Small intestine (tissue), 7 donors: ENCODE results near the gene ERC2. TPM values are rescaled to one million over a fixed set of nuclear protein-coding genes. Genes with fewer than 3 reads are reported as not detected.

Source experiments
- DNase-seq, 2 donors: peaks; one replicate each; pipeline versions ENCODE4 v3.0.0 to v3.0.0-alpha.2; 2013
- FAIRE-seq: peaks from 2 replicates; lab custom pipeline; 2012; peaks lifted over from hg19 to GRCh38; lab: Jason Lieb, UNC
- H3K27ac ChIP-seq, 3 donors: one replicate each; pipeline ENCODE4 v1.5.1; 2013; ENCODE audit warnings: low read length in 2 of 3, mild to moderate bottlenecking in 2 of 3, control low read depth in 1 of 3, inconsistent platforms in 1 of 3, low read depth in 1 of 3, moderate library complexity in 1 of 3
- H3K27me3 ChIP-seq, 3 donors: one replicate each; pipeline ENCODE4 v1.6.1; 2013; ENCODE audit warnings: low read length in 3 of 3, inconsistent platforms in 1 of 3; ENCODE audit not compliant: control insufficient read depth in 3 of 3, insufficient read depth in 3 of 3
- H3K36me3 ChIP-seq, 3 donors: one replicate each; pipeline ENCODE4 v1.6.1; 2013; ENCODE audit warnings: low read length in 3 of 3, inconsistent platforms in 1 of 3, low read depth in 1 of 3, mild to moderate bottlenecking in 1 of 3, moderate library complexity in 1 of 3; ENCODE audit not compliant: control insufficient read depth in 3 of 3, insufficient read depth in 2 of 3
- H3K4me1 ChIP-seq, 3 donors: one replicate each; pipeline ENCODE4 v1.6.1; 2013; ENCODE audit warnings: low read length in 2 of 3, inconsistent platforms in 1 of 3, low read depth in 1 of 3, mild to moderate bottlenecking in 1 of 3, moderate library complexity in 1 of 3; ENCODE audit not compliant: control insufficient read depth in 3 of 3, insufficient read depth in 2 of 3
- H3K4me3 ChIP-seq, 3 donors: one replicate each; pipeline ENCODE4 v1.5.1; 2013; ENCODE audit warnings: low read length in 3 of 3, control low read depth in 1 of 3, inconsistent platforms in 1 of 3, low read depth in 1 of 3, mild to moderate bottlenecking in 1 of 3, moderate library complexity in 1 of 3
- H3K9me3 ChIP-seq, 2 donors: one replicate each; pipeline ENCODE4 v1.6.1; 2013; ENCODE audit warnings: low read depth in 1 of 2, low read length in 1 of 2; ENCODE audit not compliant: control insufficient read depth in 2 of 2, insufficient read depth in 1 of 2
- WGBS, 3 donors: extraction: QIAGEN DNeasy Blood & Tissue Kit; methylation state at CpG; one replicate each; pipeline ENCODE4 v1.1.7; 2013; 5-methylcytosine and 5-hydroxymethylcytosine counted together
- polyA plus RNA-seq, 4 donors: library from polyadenylated mRNA; stranded (reverse) in 3 of 4; unstranded in 1 of 4; fragments of 200-250 nt in 3 of 4; fragments of 120-200 nt in 1 of 4; gene quantifications; one replicate each; pipeline versions ENCODE4 v1.2.1 to v1.2.3, GENCODE V29; 2013
- donor health status: healthy with polysubstance abuse.
- donor health status: control.
- donor health status: control.
- donor health status: Bipolar disorder and iron deficiency.
- donor health status: healthy.

ERC2 gene
- polyA plus RNA-seq, 4 donors, result 0.73 to 2.0 TPM; not detected in 2

DNA sequence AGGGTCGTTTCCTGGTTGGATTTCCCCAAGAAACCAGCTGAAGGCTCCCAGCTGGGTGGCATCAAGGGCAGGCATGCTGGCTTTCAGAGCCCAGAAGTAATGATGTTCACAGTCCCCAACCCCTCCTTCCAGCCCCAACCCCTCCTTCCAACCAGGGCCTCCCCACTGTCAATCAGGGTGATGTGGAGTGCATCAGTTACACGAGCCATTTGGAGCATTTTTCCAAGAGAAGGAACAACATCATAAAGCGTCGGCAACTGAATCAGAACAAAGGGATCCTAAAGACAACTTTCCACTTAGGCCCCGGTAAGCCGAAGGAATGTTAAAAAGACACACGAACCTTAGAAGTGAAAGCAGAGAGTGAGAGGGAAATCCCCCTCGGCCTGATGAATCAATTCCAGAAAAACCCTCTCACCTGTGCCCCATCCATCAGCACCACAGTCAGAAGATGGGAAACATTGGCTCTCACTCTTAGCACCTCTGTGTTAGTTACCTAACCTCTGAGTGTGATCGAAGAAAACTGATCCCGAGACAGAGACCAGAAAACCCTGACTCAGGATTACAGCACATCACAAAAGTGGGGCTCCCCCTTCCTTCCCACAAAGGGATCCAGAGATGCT, 880.0 kb downstream of the ERC2 start:
- H3K27ac ChIP-seq, result no peak overlapping the region
- no peaks in the 10 kb centered on the region for H3K27me3 ChIP-seq
- H3K9me3 ChIP-seq, result no peaks in the 10 kb centered on the region
- no peak overlapping the region for H3K4me3 ChIP-seq
- no peaks in the 10 kb centered on the region for H3K36me3 ChIP-seq
- FAIRE-seq (no peak), DNase-seq (no peak)
- WGBS, 3 donors, result 58 to 68% (median 60%) methylated on average over 10 of the region's 10 CpGs
- no peaks in the 10 kb centered on the region for H3K4me1 ChIP-seq

DNA sequence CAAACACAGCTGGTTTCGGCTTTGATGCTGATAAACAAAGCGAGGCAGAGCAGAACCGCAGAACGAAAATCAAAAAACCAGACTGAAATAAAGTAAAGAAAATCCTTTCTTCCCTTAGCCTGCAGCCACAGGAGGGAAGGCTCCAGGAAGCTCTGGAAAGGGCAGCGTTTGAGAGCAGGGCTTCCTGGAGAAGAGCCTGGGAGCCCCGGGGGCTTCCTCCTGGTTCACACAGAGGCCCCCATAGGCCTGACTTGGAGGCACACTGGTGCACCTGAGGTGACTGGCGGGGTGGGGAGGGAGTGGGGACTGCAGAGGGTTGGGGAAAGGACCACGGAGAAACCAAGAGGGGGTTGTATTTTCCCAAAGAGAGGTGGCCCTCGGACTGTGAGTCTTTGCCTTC, 882.4 kb downstream of the ERC2 start:
- no peak overlapping the region for H3K27ac ChIP-seq
- H3K27me3 ChIP-seq, result no peaks in the 10 kb centered on the region
- H3K36me3 ChIP-seq, result no peaks in the 10 kb centered on the region
- DNase-seq (no peak), FAIRE-seq (no peak)
- H3K9me3 ChIP-seq, result no peaks in the 10 kb centered on the region
- H3K4me1 ChIP-seq, result no peaks in the 10 kb centered on the region
- H3K4me3 ChIP-seq, result no peak overlapping the region
- 46 to 64% (median 56%) methylated on average over 9 of the region's 9 CpGs for WGBS, 3 donors

DNA sequence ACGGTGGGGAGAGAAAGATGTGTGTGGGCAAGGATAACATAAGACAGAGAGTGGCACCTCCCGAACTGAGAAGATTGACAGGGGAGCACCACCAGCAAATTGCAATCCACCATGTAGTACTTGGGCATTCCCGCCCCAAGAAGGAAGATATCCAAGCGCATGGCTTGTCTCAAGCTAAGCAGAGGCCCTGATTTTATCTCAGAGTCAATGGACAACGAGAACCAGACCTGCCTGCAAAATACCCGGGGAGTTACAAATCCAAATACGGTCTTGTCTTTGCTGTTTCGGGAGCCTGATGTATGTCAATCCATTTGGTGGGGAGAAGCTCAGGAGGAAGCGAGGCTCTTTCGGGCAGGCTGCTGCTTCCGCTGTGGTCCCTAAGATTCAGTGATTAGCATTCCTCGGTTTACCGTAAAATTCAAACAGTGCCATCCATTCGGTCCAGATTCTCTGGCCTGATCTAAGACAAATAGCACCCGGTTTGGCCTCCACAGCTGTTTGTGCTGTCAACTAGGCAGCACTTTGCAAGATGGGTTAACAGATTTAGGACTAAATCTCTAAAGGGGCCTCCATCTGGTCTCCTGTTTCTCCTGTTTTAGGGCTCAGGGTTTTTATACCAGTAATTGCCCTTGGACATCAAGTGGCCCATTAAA, 883.4 kb downstream of the ERC2 start:
- Histone ChIP-seq H3K4me3 (no peak overlapping the region), H3K9me3 (peaks cover 0 to 2% of the 10 kb centered on the region in 2 donors), H3K36me3 (no peaks in the 10 kb centered on the region), H3K27me3 (no peaks in the 10 kb centered on the region), H3K27ac (no peak overlapping the region), H3K4me1 (no peaks in the 10 kb centered on the region)
- 79 to 87% (median 85%) methylated on average over 15 of the region's 15 CpGs for WGBS, 3 donors
- FAIRE-seq (no peak), DNase-seq (no peak)

DNA sequence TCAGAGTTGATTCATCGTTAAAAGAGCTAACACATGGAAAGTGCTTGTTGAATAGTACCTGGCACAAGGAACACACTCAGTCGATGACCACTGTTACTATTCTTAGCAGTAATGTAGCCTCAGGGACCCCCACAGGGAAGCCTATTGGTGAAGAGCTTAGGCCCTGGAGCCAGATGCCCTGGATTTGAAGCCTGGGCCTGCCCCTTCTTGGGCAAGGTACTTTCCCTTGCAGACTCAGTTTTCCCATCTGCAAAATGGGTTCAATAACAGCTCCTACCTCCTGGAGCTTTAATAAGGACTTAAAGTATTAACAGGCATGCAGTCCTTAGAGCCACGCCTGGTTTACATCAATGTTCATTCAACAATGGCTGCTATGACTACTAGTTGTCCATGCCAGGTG, 884.2 kb downstream of the ERC2 start:
- H3K4me3 ChIP-seq, result no peak overlapping the region
- no peaks in the 10 kb centered on the region for H3K27me3 ChIP-seq
- DNase-seq (no peak), FAIRE-seq (no peak)
- 71 to 91% (median 83%) methylated on average over 3 of the region's 3 CpGs for WGBS, 3 donors
- H3K36me3 ChIP-seq, result no peaks in the 10 kb centered on the region
- no peaks in the 10 kb centered on the region for H3K4me1 ChIP-seq
- peaks cover 0 to 2% of the 10 kb centered on the region in 2 donors for H3K9me3 ChIP-seq
- H3K27ac ChIP-seq, result no peak overlapping the region

DNA sequence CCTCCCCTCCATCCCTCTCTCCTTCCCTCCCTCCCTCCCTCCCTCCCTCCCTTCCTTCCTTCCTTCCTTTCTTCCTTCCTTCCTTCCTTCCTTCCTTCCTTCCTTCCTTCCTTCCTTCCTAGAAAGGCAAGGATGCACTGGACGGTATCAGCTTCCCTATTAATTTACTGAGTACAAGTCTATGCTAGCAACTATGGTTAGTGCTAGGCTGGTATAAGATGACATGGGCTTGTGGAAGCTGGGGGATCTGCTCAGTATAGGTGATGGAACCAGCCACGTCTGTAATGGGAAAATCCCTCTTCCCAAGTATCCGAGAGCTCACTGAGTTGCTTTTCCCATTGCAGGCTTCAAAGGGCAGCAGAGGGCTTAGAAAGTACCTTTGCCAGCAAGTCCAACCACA, 884.8 kb downstream of the ERC2 start:
- WGBS, 3 donors, result 47 to 73% (median 63%) methylated on average over 3 of the region's 3 CpGs
- H3K9me3 ChIP-seq, result peaks cover 0 to 2% of the 10 kb centered on the region in 2 donors
- no peak overlapping the region for H3K4me3 ChIP-seq
- H3K27ac ChIP-seq, result no peak overlapping the region
- DNase-seq (no peak), FAIRE-seq (no peak)
- H3K36me3 ChIP-seq, result no peaks in the 10 kb centered on the region
- no peaks in the 10 kb centered on the region for H3K27me3 ChIP-seq
- H3K4me1 ChIP-seq, result no peaks in the 10 kb centered on the region

DNA sequence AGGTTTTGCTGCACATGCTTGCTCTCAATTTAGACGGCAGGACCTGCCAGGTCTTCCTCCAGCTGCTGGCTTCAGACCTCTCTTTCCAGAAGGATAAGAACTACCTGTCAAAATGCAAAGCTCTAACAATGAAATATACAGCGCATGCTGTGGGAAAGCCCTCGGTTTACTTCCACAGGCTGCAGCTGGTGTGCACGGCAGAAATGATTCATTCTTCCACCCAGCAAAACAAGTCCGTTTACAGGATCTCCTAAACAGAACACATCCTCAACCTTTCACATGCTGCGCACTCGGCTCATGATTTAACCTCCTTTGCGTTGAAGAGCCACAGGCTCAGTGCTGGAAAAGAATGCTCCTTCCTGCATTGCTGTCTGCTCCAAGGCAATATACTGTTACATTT, 888.8 kb downstream of the ERC2 start:
- Histone ChIP-seq H3K4me1 (no peaks in the 10 kb centered on the region), H3K27ac (no peak overlapping the region), H3K4me3 (no peak overlapping the region), H3K9me3 (peaks cover 0 to 5% of the 10 kb centered on the region in 2 donors), H3K27me3 (no peaks in the 10 kb centered on the region), H3K36me3 (no peaks in the 10 kb centered on the region)
- FAIRE-seq (no peak), DNase-seq (no peak)
- 50 to 81% (median 78%) methylated on average over 8 of the region's 8 CpGs for WGBS, 3 donors

DNA sequence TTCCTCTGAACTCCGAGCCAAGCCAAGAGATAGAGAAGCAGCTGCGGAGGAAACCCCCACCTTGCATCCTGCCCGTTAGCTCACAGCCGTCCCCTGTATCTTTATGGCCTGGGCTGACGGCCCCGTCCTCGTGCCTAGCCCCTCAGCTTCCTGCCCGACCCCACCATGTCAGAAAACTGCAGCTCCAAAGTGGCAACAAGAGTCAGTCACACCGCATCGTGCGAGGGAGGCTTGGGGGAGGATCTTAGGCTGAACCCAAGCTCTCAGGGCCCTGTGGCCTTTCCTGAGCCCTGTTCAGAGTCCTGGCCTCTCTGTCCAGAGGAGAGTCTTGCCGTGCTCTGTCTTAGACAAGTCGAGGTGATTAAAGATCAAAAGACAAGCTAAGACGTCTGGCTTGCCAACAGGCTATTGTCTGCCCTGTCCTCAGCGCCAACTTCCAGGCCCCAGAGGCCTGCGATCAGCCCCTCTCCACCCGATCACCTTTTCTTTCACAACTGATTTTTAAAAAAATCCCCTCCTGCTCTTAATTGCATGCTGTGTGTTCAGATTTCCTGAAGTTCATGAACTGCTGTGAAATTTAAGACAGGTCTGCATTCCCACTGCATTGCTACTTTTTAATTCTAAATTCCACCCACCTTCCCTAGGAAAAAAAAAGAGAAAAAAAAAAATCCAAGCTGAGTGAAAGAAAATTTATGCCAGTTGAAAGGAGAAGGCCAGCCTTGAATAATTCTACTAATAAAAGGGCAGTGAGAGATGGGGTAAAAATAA, 891.5 kb downstream of the ERC2 start:
- H3K4me3 ChIP-seq, result no peak overlapping the region
- no peak overlapping the region for H3K27ac ChIP-seq
- WGBS, 3 donors, result 67 to 74% (median 71%) methylated on average over 17 of the region's 17 CpGs
- no peaks in the 10 kb centered on the region for H3K4me1 ChIP-seq
- H3K27me3 ChIP-seq, result no peaks in the 10 kb centered on the region
- no peak for DNase-seq
- no peaks in the 10 kb centered on the region for H3K36me3 ChIP-seq
- peaks cover 0 to 5% of the 10 kb centered on the region in 2 donors for H3K9me3 ChIP-seq
- no peak for FAIRE-seq

DNA sequence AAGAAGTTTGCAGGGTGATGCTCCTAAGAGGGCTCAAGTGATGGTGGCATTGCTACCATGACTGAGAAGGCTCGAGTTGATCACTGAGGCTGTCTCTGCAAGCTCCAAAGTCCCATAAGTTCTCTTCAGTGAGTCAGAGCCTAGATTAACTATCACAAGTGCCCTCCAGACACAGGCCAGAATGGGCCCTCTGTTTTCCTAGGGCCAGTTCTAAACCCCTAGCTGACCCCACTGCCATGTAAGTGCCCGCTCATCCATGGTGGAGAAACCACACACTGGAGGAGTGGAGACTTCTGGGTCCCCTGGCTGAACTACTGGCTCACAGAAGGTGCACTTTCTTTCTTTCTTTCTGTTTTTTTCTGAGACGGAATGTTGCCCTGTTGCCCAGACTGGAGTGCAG, 893.6 kb downstream of the ERC2 start:
- WGBS, 3 donors, result 68 to 85% (median 69%) methylated on average over 3 of the region's 3 CpGs
- no peaks in the 10 kb centered on the region for H3K4me1 ChIP-seq
- H3K27ac ChIP-seq, result no peak overlapping the region
- peaks cover 0 to 3% of the 10 kb centered on the region in 2 donors for H3K9me3 ChIP-seq
- H3K27me3 ChIP-seq, result no peaks in the 10 kb centered on the region
- no peak overlapping the region for H3K4me3 ChIP-seq
- DNase-seq (no peak), FAIRE-seq (no peak)
- H3K36me3 ChIP-seq, result no peaks in the 10 kb centered on the region
